Urinary bladder (tissue), 4 donors: ENCODE measurements around the gene EXT2. TPM values are rescaled to one million over a fixed set of nuclear protein-coding genes. Genes with fewer than 3 reads are reported as not detected.

Source experiments
- DNase-seq: peaks from one replicate; pipeline ENCODE4 v3.0.0-alpha.2; 2015; ENCODE audit errors: extremely low spot score
- H3K27ac ChIP-seq: one replicate; pipeline ENCODE4 v1.5.1; 2013; ENCODE audit warnings: low read depth, mild to moderate bottlenecking, moderate library complexity
- H3K36me3 ChIP-seq: one replicate; pipeline ENCODE4 v1.6.1; 2013; ENCODE audit warnings: mild to moderate bottlenecking, moderate library complexity; ENCODE audit not compliant: insufficient read depth
- H3K4me1 ChIP-seq: one replicate; pipeline ENCODE4 v1.6.1; 2013; ENCODE audit warnings: mild to moderate bottlenecking, moderate library complexity; ENCODE audit not compliant: insufficient read depth
- H3K4me3 ChIP-seq: one replicate; pipeline ENCODE4 v1.5.1; 2013; ENCODE audit warnings: low read depth, low read length
- WGBS: extraction: QIAGEN DNeasy Blood & Tissue Kit; methylation state at CpG from one replicate; pipeline ENCODE4 v1.1.7; 2013; 5-methylcytosine and 5-hydroxymethylcytosine counted together
- polyA plus RNA-seq: library from polyadenylated mRNA; stranded (reverse); fragments of 200-250 nt; gene quantifications from one replicate; pipeline ENCODE4 v1.2.3, GENCODE V29; 2013
- total RNA-seq: library from RNA; depleted of rRNA; stranded (reverse); fragments of >200 nt; gene quantifications from one replicate; pipeline ENCODE4 v1.2.3, GENCODE V29; 2014
- donor health status: healthy with polysubstance abuse.
- donor health status: healthy.

EXT2 gene
- total and polyA plus RNA-seq, 2 donors, result 52.2 to 95.3 TPM

DNA sequence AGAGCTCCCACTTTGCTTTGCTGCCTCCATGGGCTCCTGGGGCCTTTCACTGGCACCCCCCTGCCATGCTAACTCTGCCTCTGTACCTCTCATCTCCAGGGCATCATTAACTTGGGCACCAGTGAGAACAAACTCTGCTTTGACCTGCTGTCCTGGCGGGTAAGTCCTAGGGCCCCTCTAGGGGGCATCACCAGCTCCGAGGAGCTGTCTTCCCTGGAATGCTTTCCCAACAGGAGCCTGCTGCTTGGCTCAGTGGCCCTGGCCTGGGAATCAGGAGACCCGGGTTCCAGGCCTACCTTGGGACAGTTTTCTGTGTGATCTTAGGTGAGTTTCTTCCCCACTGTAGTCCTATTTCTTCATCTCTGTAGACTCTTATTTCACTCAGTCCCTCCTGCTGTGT, 24.3 kb upstream of the EXT2 start:
- Histone ChIP-seq H3K36me3 (peaks cover 3% of the 10 kb centered on the region), H3K4me3 (no peak overlapping the region), H3K27ac (no peak overlapping the region), H3K4me1 (no peaks in the 10 kb centered on the region)
- DNase-seq, result no peak
- WGBS, result 87% methylated on average over 3 of the region's 3 CpGs

DNA sequence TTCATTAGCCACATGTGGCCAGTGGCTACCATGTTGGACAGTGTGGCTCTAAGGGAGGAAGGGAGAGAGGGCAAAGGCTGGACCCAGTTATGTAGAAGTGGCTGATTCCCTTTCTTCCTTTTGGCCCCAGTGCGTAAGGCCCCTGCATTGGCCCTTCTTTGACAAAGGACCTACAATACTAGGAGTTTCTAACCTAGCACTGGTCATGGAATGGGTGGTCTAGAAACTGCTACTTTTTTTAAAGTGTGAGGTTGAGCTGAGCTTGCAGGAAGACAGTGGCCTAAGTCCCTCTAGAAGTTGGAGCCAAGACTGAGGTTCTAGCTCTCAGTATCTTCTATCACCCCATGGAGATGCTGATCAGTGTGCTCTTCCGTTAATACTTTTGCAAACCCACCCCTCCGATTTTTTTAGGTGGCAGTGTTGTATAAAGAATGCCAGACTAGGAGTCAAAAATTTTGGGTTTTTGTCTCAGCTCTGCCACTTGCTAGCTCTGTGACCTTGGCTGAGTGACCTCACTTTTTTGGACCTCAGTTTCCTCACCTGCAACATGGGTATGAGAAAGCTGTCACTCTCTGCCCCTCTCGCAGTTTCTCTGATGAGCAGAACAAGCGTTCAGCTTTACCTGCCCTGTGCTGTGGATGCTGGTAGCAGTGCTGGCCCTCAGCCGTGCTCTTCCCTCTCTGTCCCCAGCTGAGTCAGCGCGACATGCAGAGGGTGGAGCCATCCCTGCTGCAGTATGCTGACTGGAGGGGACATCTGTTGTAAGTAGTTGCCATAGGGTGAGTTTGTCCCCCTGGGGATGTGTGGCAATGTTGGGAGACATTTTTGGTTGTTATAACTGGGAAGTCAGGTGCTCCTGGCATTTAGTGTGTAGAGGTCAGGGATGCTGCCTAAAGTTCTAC, 22.5 kb upstream of the EXT2 start:
- 90% methylated on average over 8 of the region's 8 CpGs for WGBS
- H3K4me3 ChIP-seq, result no peak overlapping the region
- no peaks in the 10 kb centered on the region for H3K4me1 ChIP-seq
- H3K27ac ChIP-seq, result no peak overlapping the region
- peaks cover 5% of the 10 kb centered on the region for H3K36me3 ChIP-seq
- no peak for DNase-seq

DNA sequence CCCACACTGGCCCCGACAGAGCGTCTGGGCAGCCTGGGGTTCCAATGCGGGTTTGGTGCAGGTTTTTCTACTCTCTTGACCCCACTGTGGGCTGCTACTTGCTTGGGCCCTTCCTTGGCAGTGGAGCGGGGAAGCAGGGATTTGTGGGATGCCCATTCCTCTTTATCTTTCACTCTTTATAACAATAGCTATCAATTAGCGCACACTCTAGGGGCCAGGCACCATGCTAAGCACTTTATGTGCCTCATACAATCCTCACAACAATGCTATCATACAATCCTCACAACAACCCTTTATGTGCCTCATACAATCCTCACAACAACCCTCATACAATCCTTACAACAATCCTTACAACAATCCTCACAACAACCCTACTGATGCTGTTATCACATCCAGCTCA, 16.7 kb upstream of the EXT2 start:
- 93% methylated on average over 5 of the region's 5 CpGs for whole genome bisulfite sequencing

DNA sequence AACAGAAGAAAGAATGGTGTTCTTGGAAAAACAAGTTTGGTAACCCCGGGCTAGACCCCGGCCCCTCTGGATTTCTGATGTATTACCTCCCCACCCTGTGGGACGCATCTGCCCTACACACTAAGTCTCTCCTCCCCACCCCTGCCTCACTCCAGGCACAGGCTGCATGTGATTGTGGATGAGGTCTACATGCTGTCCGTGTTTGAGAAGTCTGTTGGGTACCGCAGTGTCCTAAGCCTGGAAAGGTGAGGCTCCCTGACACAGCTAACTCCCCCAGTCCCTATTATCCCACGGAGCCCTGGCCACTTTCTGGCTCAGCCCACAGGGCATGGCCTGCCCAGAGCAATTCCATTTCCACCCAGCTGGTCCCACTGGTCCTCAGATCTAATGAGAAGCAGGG, 16.1 kb upstream of the EXT2 start:
- no peak for DNase-seq
- WGBS, result 89% methylated on average over 6 of the region's 6 CpGs
- H3K27ac ChIP-seq, result no peak overlapping the region
- no peak overlapping the region for H3K4me3 ChIP-seq
- peaks cover 4% of the 10 kb centered on the region for H3K36me3 ChIP-seq
- H3K4me1 ChIP-seq, result no peaks in the 10 kb centered on the region

More for the DNA sequence above, 16.7 kb upstream of the EXT2 start:
- Histone ChIP-seq H3K27ac (no peak overlapping the region), H3K4me3 (no peak overlapping the region), H3K4me1 (no peaks in the 10 kb centered on the region), H3K36me3 (peaks cover 4% of the 10 kb centered on the region)
- DNase-seq, result no peak

DNA sequence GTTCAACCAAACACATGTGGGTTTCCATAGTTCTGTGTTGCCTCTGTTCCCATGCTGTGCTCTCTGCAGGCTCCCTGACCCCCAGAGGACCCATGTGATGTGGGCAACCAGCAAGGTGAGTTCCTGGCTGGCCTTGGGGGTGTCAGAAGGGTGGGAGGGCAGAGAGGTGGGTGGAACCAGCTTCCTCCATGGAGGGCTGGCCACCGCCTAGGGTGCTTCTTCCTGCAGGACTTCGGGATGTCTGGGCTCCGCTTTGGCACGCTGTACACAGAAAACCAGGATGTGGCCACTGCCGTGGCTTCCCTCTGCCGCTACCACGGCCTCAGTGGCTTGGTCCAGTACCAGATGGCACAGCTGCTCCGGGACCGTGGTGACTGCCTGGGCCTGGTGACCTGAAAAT, 14.5 kb upstream of the EXT2 start:
- peaks cover 4% of the 10 kb centered on the region for H3K36me3 ChIP-seq
- no peaks in the 10 kb centered on the region for H3K4me1 ChIP-seq
- no peak overlapping the region for H3K4me3 ChIP-seq
- no peak for DNase-seq
- WGBS, result 97% methylated on average over 9 of the region's 9 CpGs
- no peak overlapping the region for H3K27ac ChIP-seq

DNA sequence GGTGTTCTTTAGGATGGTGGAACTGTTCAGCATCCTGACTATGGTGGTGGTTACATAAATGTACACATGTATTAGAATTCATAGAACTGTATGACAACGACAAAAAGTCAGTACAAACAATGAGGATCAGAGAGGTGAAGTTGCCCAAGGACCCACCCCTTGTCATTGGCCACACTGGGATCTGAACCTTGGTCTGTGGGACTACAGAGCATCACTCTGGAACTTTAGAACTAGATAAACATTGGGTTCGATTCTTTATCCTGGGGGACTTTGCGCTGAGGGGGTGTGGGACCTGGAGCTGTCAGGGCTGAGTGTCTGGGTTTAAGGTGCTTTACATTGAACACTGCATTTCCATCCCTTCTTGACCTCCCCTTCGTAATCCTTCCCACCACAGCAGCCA, 12.8 kb upstream of the EXT2 start:
- Histone ChIP-seq H3K27ac (no peak overlapping the region), H3K4me1 (no peaks in the 10 kb centered on the region)
- 89% methylated on average over 4 of the region's 4 CpGs for WGBS

DNA sequence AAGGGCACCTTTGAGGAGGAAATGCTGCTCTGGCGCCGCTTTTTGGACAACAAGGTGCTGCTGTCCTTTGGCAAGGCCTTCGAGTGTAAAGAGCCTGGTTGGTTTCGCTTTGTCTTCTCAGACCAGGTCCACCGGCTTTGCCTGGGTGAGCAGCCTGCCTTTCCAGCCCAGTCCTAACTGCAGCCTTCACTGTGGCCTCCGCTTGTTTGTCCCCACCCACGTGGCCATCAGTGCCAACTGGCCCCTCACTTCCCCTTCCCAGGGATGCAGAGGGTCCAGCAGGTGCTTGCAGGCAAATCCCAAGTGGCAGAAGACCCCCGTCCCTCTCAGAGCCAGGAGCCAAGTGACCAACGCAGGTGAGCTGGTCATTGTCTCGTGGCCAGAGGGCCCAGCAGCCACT, 12.0 kb upstream of the EXT2 start:
- Histone ChIP-seq H3K4me3 (no peak overlapping the region), H3K27ac (no peak overlapping the region), H3K4me1 (no peaks in the 10 kb centered on the region), H3K36me3 (peaks cover 2% of the 10 kb centered on the region)
- no peak for DNase-seq
- WGBS, result 90% methylated on average over 10 of the region's 10 CpGs

More for the DNA sequence above, 12.8 kb upstream of the EXT2 start:
- Histone ChIP-seq H3K4me3 (no peak overlapping the region), H3K36me3 (peaks cover 2% of the 10 kb centered on the region)
- no peak for DNase-seq

DNA sequence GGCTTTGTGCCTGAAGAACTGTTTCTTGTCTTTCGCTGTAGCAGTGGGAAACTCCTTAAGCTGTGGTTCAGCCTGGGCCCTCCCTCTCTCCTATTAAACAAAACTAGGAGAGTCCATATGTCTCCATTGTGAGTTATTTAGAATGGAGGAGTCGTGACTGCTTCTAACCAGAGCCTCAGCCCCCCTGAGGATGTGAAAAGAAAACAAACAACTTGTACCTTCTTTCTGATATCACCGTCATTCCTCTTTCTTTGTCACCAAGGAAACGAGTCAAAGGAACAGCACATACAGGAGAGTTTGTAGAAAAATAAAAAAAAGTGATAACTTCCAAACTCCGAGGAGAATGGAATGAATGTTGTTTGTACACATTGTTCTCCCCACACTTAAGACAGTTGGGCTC, 11.6 kb upstream of the EXT2 start:
- no peaks in the 10 kb centered on the region for H3K4me1 ChIP-seq
- H3K27ac ChIP-seq, result no peak overlapping the region
- WGBS, result 54% methylated on average over 5 of the region's 5 CpGs
- no peak for DNase-seq
- H3K36me3 ChIP-seq, result peaks cover 2% of the 10 kb centered on the region
- H3K4me3 ChIP-seq, result no peak overlapping the region

DNA sequence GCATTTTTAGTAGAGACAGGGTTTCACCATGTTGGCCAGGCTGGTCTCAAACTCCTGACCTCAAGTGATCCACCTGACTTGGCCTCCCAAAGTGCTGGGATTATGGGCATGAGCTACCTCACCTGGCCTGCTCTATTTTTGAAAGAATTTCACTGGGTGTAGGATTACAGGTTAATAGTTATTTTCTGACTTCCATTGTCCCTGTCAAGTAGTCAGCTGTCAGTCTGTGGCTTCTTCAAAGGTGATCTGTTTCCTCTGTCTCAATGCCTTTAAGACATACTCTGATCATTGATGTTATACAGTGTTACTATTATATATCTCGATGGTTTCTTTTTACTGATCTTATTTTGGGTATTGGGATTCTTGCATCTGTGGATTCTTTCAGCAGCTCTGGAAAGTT, 10.1 kb upstream of the EXT2 start:
- no peak overlapping the region for H3K4me3 ChIP-seq
- DNase-seq, result no peak
- H3K4me1 ChIP-seq, result no peaks in the 10 kb centered on the region
- WGBS, result 97% methylated on average over 1 of the region's 1 CpG
- peaks cover 2% of the 10 kb centered on the region for H3K36me3 ChIP-seq
- H3K27ac ChIP-seq, result no peak overlapping the region

DNA sequence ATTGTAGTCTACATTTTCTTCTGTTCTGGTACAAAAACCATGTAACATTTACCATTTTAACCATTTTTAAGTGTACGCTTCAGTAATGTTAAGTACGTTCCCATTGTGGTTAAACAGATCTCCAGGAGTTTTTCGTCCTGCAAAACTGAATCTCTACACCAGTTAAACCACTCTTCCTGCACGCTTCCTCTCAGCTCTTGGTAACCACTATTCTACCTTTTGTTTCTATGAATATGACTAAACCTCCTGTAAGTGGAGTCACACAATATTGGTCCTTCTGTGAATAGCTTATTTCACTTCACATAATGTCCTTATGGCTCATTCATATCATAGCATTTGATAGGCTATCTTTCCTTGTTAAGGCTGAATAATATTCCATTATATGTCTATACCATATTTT, 7.1 kb upstream of the EXT2 start:
- Histone ChIP-seq H3K36me3 (peaks cover 2% of the 10 kb centered on the region), H3K4me3 (no peak overlapping the region), H3K4me1 (no peaks in the 10 kb centered on the region), H3K27ac (no peak overlapping the region)
- DNase-seq, result no peak
- 90% methylated on average over 4 of the region's 4 CpGs for WGBS

DNA sequence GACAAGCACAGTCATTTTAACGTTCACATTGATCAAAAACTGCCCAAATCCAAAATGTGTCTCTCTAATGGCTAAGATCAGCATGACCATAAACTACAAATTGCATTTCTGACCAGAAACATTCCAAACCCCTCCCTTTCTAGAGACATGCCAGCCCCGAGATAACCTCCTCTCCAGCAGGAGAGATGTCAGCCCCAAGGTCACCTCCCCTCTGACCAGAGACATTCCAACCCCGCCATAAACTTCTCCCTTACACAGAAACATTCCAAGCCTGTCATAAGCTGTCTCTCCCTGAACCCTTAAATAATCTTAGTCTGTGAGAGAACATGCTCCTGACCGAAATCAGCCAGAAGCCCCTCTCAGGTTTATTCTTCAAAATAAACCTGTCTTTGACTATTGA, 6.6 kb upstream of the EXT2 start:
- WGBS, result 85% methylated on average over 4 of the region's 4 CpGs
- H3K27ac ChIP-seq, result no peak overlapping the region
- peaks cover 2% of the 10 kb centered on the region for H3K36me3 ChIP-seq
- no peak for DNase-seq
- no peaks in the 10 kb centered on the region for H3K4me1 ChIP-seq
- H3K4me3 ChIP-seq, result no peak overlapping the region

DNA sequence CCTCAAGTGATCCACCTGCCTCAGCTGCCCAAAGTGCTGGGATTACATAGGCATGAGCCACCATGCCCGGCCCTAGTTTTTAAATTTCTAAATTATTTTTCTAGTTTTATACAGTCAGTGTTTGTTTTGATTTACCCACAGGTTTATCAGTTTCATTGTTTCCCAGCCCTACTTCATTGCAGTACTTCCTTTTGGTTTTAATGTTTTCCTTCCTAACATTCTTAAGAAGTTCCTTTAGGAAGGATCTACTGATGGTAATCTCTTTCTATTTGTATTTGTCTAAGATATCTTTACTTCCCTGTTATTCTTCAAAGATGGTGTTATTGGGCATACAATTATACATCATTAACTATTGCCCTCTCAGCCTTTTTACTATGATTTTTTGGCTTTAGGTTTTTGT, 4.9 kb upstream of the EXT2 start:
- Histone ChIP-seq H3K4me3 (no peak overlapping the region), H3K36me3 (peaks cover 2% of the 10 kb centered on the region), H3K27ac (no peak overlapping the region), H3K4me1 (no peaks in the 10 kb centered on the region)
- WGBS, result 88% methylated on average over 1 of the region's 1 CpG
- no peak for DNase-seq

DNA sequence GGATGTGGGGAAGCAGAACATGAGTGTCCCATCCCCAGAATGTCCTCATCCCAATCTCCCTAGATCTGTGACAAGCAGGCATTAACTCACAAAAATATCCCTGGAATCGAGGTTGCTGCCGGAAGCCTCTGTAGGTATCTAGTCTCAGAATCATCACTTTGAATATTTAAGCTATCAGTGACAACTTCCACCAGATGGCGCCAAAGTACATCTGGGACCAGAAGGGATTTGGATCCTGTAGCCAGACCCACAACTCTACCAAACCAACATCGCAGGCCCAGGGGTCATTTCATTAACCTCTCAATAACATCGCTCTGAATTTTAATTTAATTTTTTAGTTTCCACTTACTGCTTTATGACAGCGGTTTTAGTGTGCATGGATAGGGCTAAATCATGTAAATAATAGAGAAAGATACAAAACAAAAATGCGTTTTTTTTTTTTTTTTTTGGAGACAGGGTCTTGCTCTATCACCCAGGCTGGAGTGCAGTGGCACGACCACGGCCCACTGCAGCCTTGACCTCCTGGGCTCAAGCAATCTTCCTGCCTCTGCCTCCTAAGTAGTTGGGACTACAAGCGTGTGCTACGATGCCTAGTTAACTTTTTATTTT, 1.1 kb upstream of the EXT2 start:
- DNase-seq, result peak; percentile 65
- 28% methylated on average over 11 of the region's 11 CpGs for WGBS
- Histone ChIP-seq H3K4me1 (no peaks in the 10 kb centered on the region), H3K36me3 (peaks cover 2% of the 10 kb centered on the region), H3K4me3 (no peak overlapping the region), H3K27ac (no peak overlapping the region)
